ENCODE measurements around the gene SYT17.

The SYT17 gene

GRCh38 chr16:19284207-19284606, 116.2 kb downstream of the SYT17 start:
- peaks cover 17% of the 10 kb centered on the region for H3K4me1 ChIP-seq (ENCODE audit: low read length)
- no peak overlapping the region for H3K9ac ChIP-seq (ENCODE audit: low read length)
- no peak overlapping the region for H3K27ac ChIP-seq (ENCODE audit: low read length)
- H3K79me2 ChIP-seq (ENCODE audit: low read length): no peaks in the 10 kb centered on the region
- H3K4me2 ChIP-seq (ENCODE audit: low read length): no peak overlapping the region
- no peak overlapping the region for H2AFZ ChIP-seq (ENCODE audit: low read depth, low read length)
- no peaks in the 10 kb centered on the region for H3K27me3 ChIP-seq (ENCODE audit: low read depth, low read length)
- no peak for TF ChIP-seq EZH2phosphoT487 (IDR thresholded peaks at IDR 0.05; ENCODE audit: low read depth)
- TF ChIP-seq CTCF (IDR thresholded peaks at IDR 0.05; ENCODE audit: low read depth, low read length): no peak
- H3K4me3 ChIP-seq (ENCODE audit: low read length): no peak overlapping the region
- no peaks in the 10 kb centered on the region for H3K9me3 ChIP-seq (ENCODE audit: insufficient read depth, low read length)
- H3K36me3 ChIP-seq (replicated peaks; ENCODE audit: low read depth, low read length): no peaks in the 10 kb centered on the region
- H4K20me1 ChIP-seq (ENCODE audit: insufficient read depth, low read length): no peaks in the 10 kb centered on the region

GRCh38 chr16:19285431-19285830, 117.4 kb downstream of the SYT17 start, which contains the start of gene CLEC19A:
TSS of gene CLEC19A (plus strand) at chr16:19285731. CDS start at chr16:19285852, 121 bp downstream.
- H3K79me2 ChIP-seq (ENCODE audit: low read length): no peaks in the 10 kb centered on the region
- H3K36me3 ChIP-seq (replicated peaks; ENCODE audit: low read depth, low read length): no peaks in the 10 kb centered on the region
- H3K9ac ChIP-seq (ENCODE audit: low read length): no peak within 1 kb of the TSS
- no peaks in the 10 kb centered on the region for H3K27me3 ChIP-seq (ENCODE audit: low read depth, low read length)
- no peak within 1 kb of the TSS for H2AFZ ChIP-seq (ENCODE audit: low read depth, low read length)
- no peaks in the 10 kb centered on the region for H3K9me3 ChIP-seq (ENCODE audit: insufficient read depth, low read length)
- H3K4me3 ChIP-seq (ENCODE audit: low read length): no peak within 1 kb of the TSS
- no peak within 1 kb of the TSS for H3K4me2 ChIP-seq (ENCODE audit: low read length)
- no peaks in the 10 kb centered on the region for H4K20me1 ChIP-seq (ENCODE audit: insufficient read depth, low read length)
- peaks cover 17% of the 10 kb centered on the region for H3K4me1 ChIP-seq (ENCODE audit: low read length)
- TF ChIP-seq CTCF (IDR thresholded peaks at IDR 0.05; ENCODE audit: low read depth, low read length): no peak
- TF ChIP-seq EZH2phosphoT487 (IDR thresholded peaks at IDR 0.05; ENCODE audit: low read depth): no peak
- no peak within 1 kb of the TSS for H3K27ac ChIP-seq (ENCODE audit: low read length)

- Histone ChIP-seq H3K79me2 (ENCODE audit: low read length) (no peaks in the 10 kb centered on the region), H2AFZ (ENCODE audit: low read depth, low read length) (no peak overlapping the region), H3K9ac (ENCODE audit: low read length) (no peak overlapping the region), H3K27me3 (ENCODE audit: low read depth, low read length) (no peaks in the 10 kb centered on the region), H3K4me1 (ENCODE audit: low read length) (peaks cover 17% of the 10 kb centered on the region), H4K20me1 (ENCODE audit: insufficient read depth, low read length) (no peaks in the 10 kb centered on the region), H3K9me3 (ENCODE audit: insufficient read depth, low read length) (no peaks in the 10 kb centered on the region), H3K4me2 (ENCODE audit: low read length) (no peak overlapping the region), H3K4me3 (ENCODE audit: low read length) (no peak overlapping the region), H3K36me3 (replicated peaks; ENCODE audit: low read depth, low read length) (no peaks in the 10 kb centered on the region), H3K27ac (ENCODE audit: low read length) (no peak overlapping the region)
- TF ChIP-seq CTCF (IDR thresholded peaks at IDR 0.05; ENCODE audit: low read depth, low read length): no peak
- no peak for TF ChIP-seq EZH2phosphoT487 (IDR thresholded peaks at IDR 0.05; ENCODE audit: low read depth)
Observed at GRCh38 chr16:19286827-19287226, 118.8 kb downstream of the SYT17 start.

- no peaks in the 10 kb centered on the region for H3K36me3 ChIP-seq (replicated peaks; ENCODE audit: low read depth, low read length)
- no peak overlapping the region for H3K4me3 ChIP-seq (ENCODE audit: low read length)
- H3K27me3 ChIP-seq (ENCODE audit: low read depth, low read length): no peaks in the 10 kb centered on the region
- H3K27ac ChIP-seq (ENCODE audit: low read length): no peak overlapping the region
- H3K79me2 ChIP-seq (ENCODE audit: low read length): no peaks in the 10 kb centered on the region
- H3K4me2 ChIP-seq (ENCODE audit: low read length): no peak overlapping the region
- TF ChIP-seq EZH2phosphoT487 (IDR thresholded peaks at IDR 0.05; ENCODE audit: low read depth) (no peak), CTCF (IDR thresholded peaks at IDR 0.05; ENCODE audit: low read depth, low read length) (no peak)
- H3K9me3 ChIP-seq (ENCODE audit: insufficient read depth, low read length): no peaks in the 10 kb centered on the region
- H3K9ac ChIP-seq (ENCODE audit: low read length): no peak overlapping the region
- H3K4me1 ChIP-seq (ENCODE audit: low read length): peaks cover 20% of the 10 kb centered on the region
- H4K20me1 ChIP-seq (ENCODE audit: insufficient read depth, low read length): no peaks in the 10 kb centered on the region
- no peak overlapping the region for H2AFZ ChIP-seq (ENCODE audit: low read depth, low read length)
Observed at GRCh38 chr16:19287241-19287640, 119.2 kb downstream of the SYT17 start.

All from OCI-LY3 (cell line).